Left ventricle myocardium inferior (tissue), 1 donor: ENCODE data around the gene NECTIN3. TPM values are rescaled to one million over a fixed set of nuclear protein-coding genes. Genes with fewer than 3 reads are reported as not detected.

Source experiments
- DNase-seq: peaks from one replicate; pipeline ENCODE4 v3.0.0-alpha.2; 2020
- H3K27ac ChIP-seq: fragments of 200-600 bp; replicated peaks from 2 replicates; pipeline ENCODE4 v1.8.0; 2021
- H3K27me3 ChIP-seq: fragments of 200-600 bp; 2 replicates; pipeline ENCODE4 v1.8.0; 2021; ENCODE audit warnings: low read depth
- H3K36me3 ChIP-seq: fragments of 200-600 bp; 2 replicates; pipeline ENCODE4 v1.8.0; 2021
- H3K4me1 ChIP-seq: fragments of 200-600 bp; 2 replicates; pipeline ENCODE4 v1.8.0; 2021
- H3K4me3 ChIP-seq: fragments of 200-600 bp; 2 replicates; pipeline ENCODE4 v1.8.0; 2021; ENCODE audit warnings: mild to moderate bottlenecking, moderate library complexity
- H3K9me3 ChIP-seq: fragments of 200-600 bp; replicated peaks from 2 replicates; pipeline ENCODE4 v1.8.0; 2021
- CTCF ChIP-seq: fragments of 200-600 bp; IDR thresholded peaks from 2 replicates; pipeline ENCODE4 v1.8.0; 2021; ENCODE audit warnings: antibody characterized with exemption, mild to moderate bottlenecking, borderline replicate concordance
- intact Hi-C: fragments of 100-400 bp; cut with micrococcal nuclease; formaldehyde crosslinking; loops from one replicate; pipeline ENCODE4 v1.11.0; 2022
- total RNA-seq: library from RNA; stranded (reverse); fragmentation: NEBNext Ultra II Directional; extraction: Animal tissue kit (Norgen Biotek cat#: 25700); gene quantifications from one replicate; pipeline ENCODE4 v1.2.1, GENCODE V29; 2021
- donor health status: DM: no; HTN: yes; CAD: no; lungs with severe emphysema.

The NECTIN3 gene
- total RNA-seq, 1 donor from 2014 or later, result 7.6 TPM

- Histone ChIP-seq H3K9me3 (peaks cover 28% of the 10 kb centered on the region), H3K27me3 (no peaks in the 10 kb centered on the region), H3K36me3 (no peaks in the 10 kb centered on the region), H3K4me3 (no peak overlapping the region), H3K4me1 (no peaks in the 10 kb centered on the region), H3K27ac (no peak overlapping the region)
- DNase-seq, result no peak
- intact Hi-C loops, result no loop called here
- TF ChIP-seq CTCF, result no peak
Measured at GRCh38 chr3:111033470-111034050, 38.1 kb upstream of the NECTIN3 start.

- H3K9me3 ChIP-seq, result peaks cover 32% of the 10 kb centered on the region
- intact Hi-C loops, result no loop called here
- H3K4me1 ChIP-seq, result no peaks in the 10 kb centered on the region
- H3K27me3 ChIP-seq, result no peaks in the 10 kb centered on the region
- no peak for DNase-seq
- TF ChIP-seq CTCF, result no peak
- H3K4me3 ChIP-seq, result no peak overlapping the region
- no peaks in the 10 kb centered on the region for H3K36me3 ChIP-seq
- H3K27ac ChIP-seq, result no peak overlapping the region
Measured at GRCh38 chr3:111035316-111035715, 36.3 kb upstream of the NECTIN3 start.

GRCh38 chr3:111035902-111036301 is 35.7 kb upstream of the NECTIN3 start:
- intact Hi-C loops, result no loop called here
- H3K4me1 ChIP-seq, result no peaks in the 10 kb centered on the region
- no peaks in the 10 kb centered on the region for H3K36me3 ChIP-seq
- no peaks in the 10 kb centered on the region for H3K27me3 ChIP-seq
- H3K4me3 ChIP-seq, result no peak overlapping the region
- no peak for TF ChIP-seq CTCF
- H3K27ac ChIP-seq, result no peak overlapping the region
- DNase-seq, result no peak
- peaks cover 32% of the 10 kb centered on the region for H3K9me3 ChIP-seq

- H3K27ac ChIP-seq, result no peak overlapping the region
- no peaks in the 10 kb centered on the region for H3K4me1 ChIP-seq
- no peaks in the 10 kb centered on the region for H3K36me3 ChIP-seq
- DNase-seq, result no peak
- no peak for TF ChIP-seq CTCF
- intact Hi-C loops, result no loop called here
- H3K4me3 ChIP-seq, result no peak overlapping the region
- H3K27me3 ChIP-seq, result no peaks in the 10 kb centered on the region
- H3K9me3 ChIP-seq, result peaks cover 30% of the 10 kb centered on the region
Measured at GRCh38 chr3:111040959-111041358, 30.7 kb upstream of the NECTIN3 start.

- TF ChIP-seq CTCF, result no peak
- intact Hi-C loops, result no loop called here
- Histone ChIP-seq H3K4me3 (no peak overlapping the region), H3K27ac (no peak overlapping the region), H3K9me3 (no peaks in the 10 kb centered on the region), H3K36me3 (no peaks in the 10 kb centered on the region), H3K27me3 (no peaks in the 10 kb centered on the region), H3K4me1 (no peaks in the 10 kb centered on the region)
- no peak for DNase-seq
Measured at GRCh38 chr3:111045564-111045963, 26.1 kb upstream of the NECTIN3 start.
